GM10266 (cell line): Measurements from ENCODE around the gene RGS7BP.

Source experiments
- DNase-seq: peaks from one replicate; pipeline ENCODE4 v3.0.0; 2012; ENCODE audit errors: extremely low spot score
- CTCF ChIP-seq: IDR thresholded peaks from 2 replicates; pipeline ENCODE4 v1.5.1; 2012; ENCODE audit warnings: mild to moderate bottlenecking, low read depth; ENCODE audit not compliant: control insufficient read depth, insufficient read depth; ENCODE audit errors: missing control alignments

The RGS7BP gene

GRCh38 chr5:64497386-64497785 is 8.4 kb upstream of the RGS7BP start:
- no peak for TF ChIP-seq CTCF
- DNase-seq: no peak

- DNase-seq: no peak
- no peak for TF ChIP-seq CTCF
These were observed 3.6 kb upstream of the RGS7BP start for GRCh38 chr5:64502196-64502595.

GRCh38 chr5:64506567-64507263 is 900 bp downstream of the RGS7BP start:
- TF ChIP-seq CTCF: no peak
- DNase-seq: no peak

- DNase-seq: no peak
- TF ChIP-seq CTCF: no peak
These were observed 1.4 kb downstream of the RGS7BP start for GRCh38 chr5:64507264-64507605.

- no peak for TF ChIP-seq CTCF
- no peak for DNase-seq
These were observed 4.0 kb downstream of the RGS7BP start for GRCh38 chr5:64509828-64510227.

- no peak for TF ChIP-seq CTCF
- DNase-seq: no peak
These were observed 7.7 kb downstream of the RGS7BP start for GRCh38 chr5:64513492-64513891.

GRCh38 chr5:64514612-64515011 is 8.8 kb downstream of the RGS7BP start:
- no peak for TF ChIP-seq CTCF

More at GRCh38 chr5:64514612-64515011, 8.8 kb downstream of the RGS7BP start:
- DNase-seq: no peak
